Astrocyte of the spinal cord (primary cell): Measurements from ENCODE around the gene APOO.
A peak's percentile ranks its signal among the peaks of the same experiment; 100 is the strongest.

Experiments used
- DNase-seq: peaks from one replicate; pipeline ENCODE4 v3.0.0; 2011; ENCODE audit warnings: low read depth, low spot score
- H3K4me3 ChIP-seq: 2 replicates; pipeline ENCODE4 v1.5.1; 2011; ENCODE audit warnings: low read depth, mild to moderate bottlenecking, low read length, moderate library complexity
- in situ Hi-C: cut with HindIII; loops from 2 replicates; pipeline ENCODE4 v1.10.0; 2017; ENCODE audit warnings: low sequenced_read_pairs
- TF ChIP-seq, protein P1 (sequence below): IDR thresholded peaks from 2 replicates; pipeline ENCODE4 v1.5.1; 2012; ENCODE audit warnings: low read depth, mild to moderate bottlenecking, low read length, inconsistent platforms

APOO gene

GRCh38 chrX:23851544-23851943, 56.2 kb downstream of the APOO start:
- H3K4me3 ChIP-seq: no peak overlapping the region
- DNase-seq: no peak
- TF ChIP-seq, protein P1, sequence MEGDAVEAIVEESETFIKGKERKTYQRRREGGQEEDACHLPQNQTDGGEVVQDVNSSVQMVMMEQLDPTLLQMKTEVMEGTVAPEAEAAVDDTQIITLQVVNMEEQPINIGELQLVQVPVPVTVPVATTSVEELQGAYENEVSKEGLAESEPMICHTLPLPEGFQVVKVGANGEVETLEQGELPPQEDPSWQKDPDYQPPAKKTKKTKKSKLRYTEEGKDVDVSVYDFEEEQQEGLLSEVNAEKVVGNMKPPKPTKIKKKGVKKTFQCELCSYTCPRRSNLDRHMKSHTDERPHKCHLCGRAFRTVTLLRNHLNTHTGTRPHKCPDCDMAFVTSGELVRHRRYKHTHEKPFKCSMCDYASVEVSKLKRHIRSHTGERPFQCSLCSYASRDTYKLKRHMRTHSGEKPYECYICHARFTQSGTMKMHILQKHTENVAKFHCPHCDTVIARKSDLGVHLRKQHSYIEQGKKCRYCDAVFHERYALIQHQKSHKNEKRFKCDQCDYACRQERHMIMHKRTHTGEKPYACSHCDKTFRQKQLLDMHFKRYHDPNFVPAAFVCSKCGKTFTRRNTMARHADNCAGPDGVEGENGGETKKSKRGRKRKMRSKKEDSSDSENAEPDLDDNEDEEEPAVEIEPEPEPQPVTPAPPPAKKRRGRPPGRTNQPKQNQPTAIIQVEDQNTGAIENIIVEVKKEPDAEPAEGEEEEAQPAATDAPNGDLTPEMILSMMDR: no peak
- in situ Hi-C loops: no loop called here

- no peak for DNase-seq
- in situ Hi-C loops: no loop called here
- TF ChIP-seq, protein P1: no peak
- H3K4me3 ChIP-seq: no peak overlapping the region
Observed at GRCh38 chrX:23849241-23849640, 58.5 kb downstream of the APOO start.

- in situ Hi-C loops: no loop called here
- DNase-seq: peak; percentile 5
- H3K4me3 ChIP-seq: no peak overlapping the region
Observed at GRCh38 chrX:23845351-23845817, 62.4 kb downstream of the APOO start.

GRCh38 chrX:23844502-23845138, 63.1 kb downstream of the APOO start:
- in situ Hi-C loops: no loop called here
- TF ChIP-seq, protein P1: no peak
- H3K4me3 ChIP-seq: no peak overlapping the region
- no peak for DNase-seq

More at GRCh38 chrX:23845351-23845817, 62.4 kb downstream of the APOO start:
- TF ChIP-seq, protein P1: no peak

DNA sequence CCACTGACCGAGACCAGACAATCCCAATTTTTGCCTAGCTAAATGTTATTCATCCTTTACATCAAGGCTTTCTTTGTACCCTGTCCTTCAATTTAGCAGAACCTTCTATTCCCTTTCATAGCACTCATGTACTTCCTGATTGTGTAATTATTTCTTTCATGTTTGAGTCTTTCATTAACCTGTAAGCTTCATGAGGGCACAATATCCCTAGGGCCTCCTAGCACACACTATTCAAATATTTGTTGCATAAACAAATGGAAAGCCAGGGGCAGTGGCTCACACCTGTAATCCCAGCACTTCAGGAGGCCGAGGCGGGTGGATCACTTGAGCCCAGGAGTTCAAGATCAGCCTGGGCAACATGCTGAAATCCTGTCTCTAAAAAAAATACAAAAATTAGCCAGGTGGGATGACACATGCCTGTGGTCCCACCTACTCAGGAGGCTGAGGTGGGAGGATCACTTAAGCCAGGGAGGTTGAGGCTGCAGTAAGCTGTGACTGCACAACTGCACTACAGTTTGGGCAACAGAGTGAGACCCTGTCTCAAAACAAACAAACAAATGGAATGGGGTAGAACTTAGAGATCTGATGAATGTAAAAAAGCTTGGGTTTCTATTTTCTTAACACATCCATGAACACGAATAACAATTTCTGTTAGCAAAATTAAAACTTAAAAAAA, 65.8 kb downstream of the APOO start:
- in situ Hi-C loops: no loop called here
- TF ChIP-seq, protein P1: no peak
- no peak overlapping the region for H3K4me3 ChIP-seq
- DNase-seq: no peak

GRCh38 chrX:23840674-23841073, 67.1 kb downstream of the APOO start:
- no peak overlapping the region for H3K4me3 ChIP-seq
- no peak for DNase-seq
- TF ChIP-seq, protein P1: no peak
- in situ Hi-C loops: no loop called here
